HG02840 (cell line): ENCODE measurements around the gene TSR2.
"Not testable (repeated sequence)": the region's sequence is repeated elsewhere in the genome, so short reads cannot be mapped to it uniquely, and the experiment has no call there.

Experiments used
- ATAC-seq: cut with Tn5 transposase; IDR thresholded peaks from one replicate; pipeline ENCODE4 v1.9.1; 2021; ENCODE audit warnings: mild to moderate bottlenecking, moderate library complexity, moderate number of reproducible peaks; ENCODE audit not compliant: unreplicated experiment, low FRiP score

TSR2 gene

DNA sequence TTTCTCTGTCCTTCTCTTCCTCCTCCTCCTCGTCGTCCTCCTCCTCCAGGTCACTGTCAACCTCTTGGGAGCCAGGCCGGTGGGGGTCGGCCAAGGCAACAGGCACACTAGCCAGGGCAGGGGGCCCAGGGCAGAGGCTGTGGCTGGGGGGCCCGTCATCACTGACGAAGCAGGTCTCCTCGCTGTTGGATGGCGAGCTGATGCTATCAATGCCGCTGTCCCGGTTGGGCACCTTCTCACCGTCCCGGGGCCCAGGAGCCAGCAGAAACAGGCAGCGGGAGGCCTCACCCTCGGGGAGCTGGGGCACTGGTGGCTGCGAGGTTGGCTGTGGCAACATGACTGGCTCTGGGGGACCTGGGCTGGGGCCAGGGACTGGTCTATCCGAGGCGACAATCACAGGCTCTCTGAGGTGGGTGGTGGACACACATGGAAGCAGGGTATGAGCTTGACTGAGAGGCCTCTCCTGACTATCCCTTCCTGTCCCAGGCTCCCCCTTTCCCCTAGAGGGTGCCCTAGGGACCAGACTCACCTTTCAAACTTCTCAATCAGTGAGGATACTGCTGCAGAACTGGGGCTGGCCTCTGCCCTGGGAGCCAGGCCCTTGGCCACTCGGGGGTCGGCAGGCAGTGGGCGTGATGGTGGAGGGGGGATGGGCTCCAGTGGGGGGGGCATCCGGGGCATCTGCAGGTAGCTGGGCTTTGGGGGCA lies 30.0 kb downstream of the TSR2 start:
- no peak for ATAC-seq

DNA sequence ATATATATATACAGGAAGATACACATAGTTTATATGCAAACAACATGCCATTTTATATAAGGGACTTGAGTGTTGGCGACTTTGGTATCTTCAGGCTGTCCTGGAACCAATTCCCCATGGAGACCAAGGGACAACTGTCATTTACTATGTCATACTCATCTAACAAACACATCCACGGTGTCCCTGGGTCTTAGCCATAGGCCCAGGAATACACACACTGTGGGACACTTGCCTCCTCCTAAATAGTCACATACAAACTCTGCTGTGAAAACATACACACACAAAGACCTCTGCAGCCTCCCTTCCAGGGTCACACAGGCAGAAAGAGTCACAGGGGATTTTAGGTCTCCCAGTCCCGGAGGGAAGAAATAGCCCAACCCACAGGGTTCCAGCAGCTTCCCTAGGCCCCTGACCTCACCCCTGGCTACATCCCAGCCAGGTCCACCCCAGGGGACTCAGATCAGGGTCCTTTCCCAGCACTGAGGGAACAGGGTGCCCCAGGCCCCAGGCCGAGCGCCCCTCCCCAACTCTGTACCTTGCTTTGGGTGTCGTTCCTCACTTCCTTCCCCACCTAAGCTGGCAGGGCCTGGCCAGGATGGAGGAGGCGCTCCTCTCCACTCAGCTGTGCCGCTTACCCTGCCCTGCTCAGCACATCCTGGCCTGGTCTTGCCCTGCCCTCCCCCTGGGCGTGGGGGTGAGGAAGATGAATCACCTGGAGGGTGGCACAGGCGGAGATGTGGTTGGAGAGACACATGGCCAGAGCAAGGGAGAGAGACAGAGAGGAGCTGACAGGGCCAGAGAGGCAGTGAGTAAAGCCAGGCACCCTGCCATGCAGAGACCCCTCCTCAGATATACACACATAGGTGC lies 34.0 kb downstream of the TSR2 start:
- ATAC-seq, result no peak

DNA sequence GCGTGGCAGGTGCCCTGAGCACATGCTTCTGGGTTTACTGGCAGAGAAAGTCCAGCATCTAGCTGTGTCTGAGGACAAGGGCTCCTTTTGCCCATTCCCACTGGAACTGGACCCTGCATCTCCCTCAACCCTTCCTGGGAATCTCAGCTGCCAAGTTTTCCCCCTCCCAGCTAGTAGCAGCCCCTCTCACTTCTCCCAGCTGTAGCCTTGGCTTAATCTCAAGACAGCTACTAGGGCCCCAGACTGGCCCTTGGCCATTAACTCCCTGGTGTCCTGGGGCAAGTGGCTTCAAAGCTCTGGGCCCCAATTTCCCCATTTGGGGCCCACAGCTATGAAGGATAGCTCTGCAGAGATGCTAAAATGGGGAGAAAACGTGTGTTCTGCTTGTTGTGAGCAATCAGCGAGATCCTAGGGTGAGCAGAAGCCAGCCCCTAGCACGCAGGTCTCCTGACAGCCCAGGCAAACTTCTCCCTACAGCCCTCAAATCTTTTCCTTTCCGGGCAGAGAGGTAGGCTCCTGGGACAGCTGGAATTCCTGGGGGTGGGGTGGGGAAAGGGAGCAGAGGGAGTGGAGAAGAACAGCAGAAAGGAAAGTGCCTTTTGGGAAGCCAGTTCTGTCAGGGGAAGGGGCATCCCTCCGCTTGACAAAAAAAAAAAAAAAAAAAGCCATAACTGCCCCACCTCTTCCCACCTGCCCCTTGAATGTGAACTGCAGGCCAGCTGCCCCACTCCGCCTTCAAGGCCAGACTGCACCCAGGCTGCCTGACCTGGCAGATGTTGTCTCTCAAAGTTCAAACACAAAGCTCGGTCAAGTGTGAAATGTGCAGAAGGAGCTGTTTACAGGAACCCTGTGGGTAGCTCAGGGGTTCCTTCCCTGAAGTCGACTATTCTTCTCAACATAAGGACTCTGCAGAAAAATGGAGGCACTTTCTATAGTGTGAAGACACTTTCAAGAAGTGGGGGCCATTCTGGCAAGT lies 39.2 kb downstream of the TSR2 start:
- no peak for ATAC-seq

DNA sequence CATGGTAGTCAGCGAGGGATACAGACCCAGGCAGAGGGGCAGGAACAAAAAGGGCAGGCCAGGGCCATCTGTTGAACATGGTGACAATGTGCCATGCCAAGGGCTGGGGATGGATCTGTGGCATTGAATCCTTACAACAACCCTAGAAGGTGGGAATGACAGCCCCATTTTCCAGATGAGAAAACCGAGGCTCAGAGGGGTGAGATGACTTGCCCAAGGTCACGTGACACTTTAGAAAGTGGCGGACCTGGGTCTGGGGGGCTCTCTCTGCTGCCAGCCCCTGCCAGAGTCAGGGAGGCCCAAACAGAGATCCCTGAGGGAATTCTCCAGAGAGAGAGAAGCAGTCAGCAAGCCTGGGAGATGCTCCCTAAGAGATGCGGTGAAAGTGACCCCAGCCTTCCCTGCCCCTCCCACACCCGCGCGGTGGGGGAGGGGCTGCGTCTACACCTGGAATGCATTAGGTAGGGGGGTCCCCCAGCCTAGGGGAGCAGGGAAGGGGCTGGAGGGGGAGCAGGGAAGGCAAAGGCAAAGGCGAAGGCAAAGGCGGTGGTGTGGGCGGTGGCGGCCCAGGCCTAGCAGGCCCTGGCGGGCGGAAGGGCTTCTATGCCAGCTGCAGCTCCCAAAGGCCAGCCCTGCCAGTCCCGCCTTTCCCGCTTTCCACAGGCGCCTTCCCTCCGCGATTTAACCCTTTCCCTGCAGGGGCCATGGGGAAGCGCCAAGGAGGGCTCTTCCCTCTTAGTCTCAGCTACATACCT lies 42.8 kb downstream of the TSR2 start:
- no peak for ATAC-seq

DNA sequence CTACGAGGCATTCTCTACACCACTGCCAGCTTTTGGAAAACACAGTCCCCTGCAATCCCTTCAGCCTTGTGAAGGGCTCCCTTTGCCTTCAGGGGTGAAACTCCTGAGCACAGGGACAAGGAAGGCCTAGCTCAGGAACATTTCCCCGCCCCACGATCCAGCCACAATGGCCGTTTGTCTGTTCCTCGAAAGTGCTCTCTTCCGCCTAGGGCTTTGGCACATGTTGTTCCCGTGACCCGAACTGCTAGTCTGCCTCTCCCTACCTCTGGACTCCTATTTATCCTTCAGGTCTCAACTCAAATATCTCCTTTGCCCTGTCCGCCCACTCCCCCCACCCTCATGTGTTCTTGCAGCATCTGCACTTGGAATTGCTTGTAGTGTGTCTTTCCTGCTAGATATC lies 43.7 kb downstream of the TSR2 start:
- ATAC-seq, result no peak

DNA sequence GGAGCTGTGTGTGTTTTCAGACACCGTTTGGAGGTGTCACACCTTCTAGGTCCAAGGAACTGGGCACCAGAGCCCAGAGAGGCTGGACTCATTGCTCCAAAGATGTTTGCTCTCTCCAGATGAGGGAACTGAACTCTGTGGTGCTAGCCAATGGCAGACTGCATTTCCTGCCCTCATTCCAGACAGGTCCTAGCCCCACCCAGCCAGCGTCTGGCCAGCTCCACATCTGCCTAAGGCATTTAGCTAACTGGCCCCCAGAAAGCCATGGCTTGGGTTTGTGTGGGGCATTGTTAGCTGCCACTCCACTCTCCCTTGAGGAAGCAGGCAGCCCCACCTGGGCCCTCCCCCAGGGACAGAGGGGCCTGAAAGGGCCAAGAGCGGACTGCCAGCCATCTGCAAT lies 44.5 kb downstream of the TSR2 start:
- no peak for ATAC-seq

DNA sequence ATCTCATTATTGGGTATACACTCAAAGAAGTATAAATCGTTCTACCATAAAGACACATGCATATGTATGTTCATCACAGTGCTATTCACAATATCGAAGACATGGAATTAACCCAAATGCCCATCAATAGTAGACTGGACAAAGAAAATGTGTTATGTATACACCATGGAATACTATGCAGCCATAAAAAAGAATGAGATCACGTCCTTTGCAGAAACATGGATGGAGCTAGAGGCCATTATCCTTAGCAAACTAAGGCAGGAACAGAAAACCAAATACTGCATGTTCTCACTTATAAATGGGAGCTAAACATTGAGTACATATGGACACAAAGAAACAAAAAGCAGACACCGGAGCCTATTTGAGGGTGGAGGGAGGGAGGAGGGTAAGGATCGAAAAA lies 49.6 kb downstream of the TSR2 start:
- not testable (repeated sequence) for ATAC-seq

DNA sequence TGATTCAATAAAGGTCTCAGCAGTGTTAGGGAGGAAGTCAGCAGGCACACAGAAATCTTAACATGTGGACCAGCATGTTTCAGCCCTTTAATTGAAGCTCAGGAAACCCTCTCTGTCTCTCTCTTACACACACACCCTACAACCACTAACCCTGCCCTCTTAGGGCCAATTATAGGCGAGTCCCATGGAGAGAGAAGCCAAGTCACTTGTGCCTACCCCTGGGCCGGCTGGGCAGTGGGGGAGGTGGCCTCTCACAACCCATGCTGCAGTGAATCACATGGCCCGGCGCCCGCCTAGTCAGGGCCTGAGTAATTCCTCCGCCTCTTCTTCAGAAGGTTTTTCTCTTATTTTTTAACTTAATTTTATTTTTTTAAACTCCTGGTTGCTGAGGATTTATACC lies 52.1 kb downstream of the TSR2 start:
- no peak for ATAC-seq

DNA sequence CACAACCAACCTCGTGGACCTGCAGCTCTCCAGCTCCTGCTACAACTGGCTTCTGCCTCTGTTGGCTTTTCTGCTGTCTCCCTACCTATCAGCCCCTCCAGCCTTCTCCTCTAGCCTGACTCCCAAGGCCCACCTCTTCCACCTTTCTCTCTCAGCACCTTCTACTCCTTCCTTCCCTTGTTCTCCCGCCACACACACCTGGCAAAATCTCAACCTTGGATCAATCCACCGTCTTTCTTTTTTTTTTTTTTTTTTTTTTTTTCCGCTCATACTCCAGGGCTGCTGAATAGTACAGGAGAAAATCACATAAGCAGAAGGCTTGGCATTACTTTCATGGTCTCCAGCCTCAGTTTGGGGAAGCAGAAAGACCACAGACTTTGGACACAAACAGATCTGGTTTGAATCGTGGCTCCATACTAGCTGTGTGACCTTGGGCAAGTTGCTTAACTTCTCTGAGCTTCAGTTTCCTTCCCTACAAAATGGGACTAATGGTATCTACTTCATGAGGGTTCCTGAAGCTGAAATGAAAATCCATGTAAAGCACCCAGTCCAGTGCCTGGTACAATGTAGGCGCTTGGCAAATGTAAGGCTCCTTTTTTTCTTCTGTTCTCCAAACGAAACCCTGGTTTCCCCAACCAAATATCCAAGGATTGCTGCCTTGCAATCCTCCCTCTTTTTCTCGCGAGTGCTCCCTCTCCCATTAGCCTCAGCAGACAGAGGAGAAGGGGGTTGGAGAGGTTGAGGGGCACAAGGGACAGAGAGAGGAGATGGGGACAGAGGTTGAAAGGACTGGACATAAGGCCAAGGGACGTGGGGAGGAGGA lies 54.2 kb downstream of the TSR2 start:
- no peak for ATAC-seq
